K562 (cell line): ENCODE data around the gene LRRC25. TPM values are rescaled to one million over a fixed set of nuclear protein-coding genes. Genes with fewer than 3 reads are reported as not detected.

ENCODE experiments used
- ATF3 ChIP-seq, 2 experiments: fragments of 450-650 bp in 1 of 2; sonication (generic) in 1 of 2; formaldehyde crosslinking in 1 of 2; IDR thresholded peaks in 1 of 2; conservative IDR thresholded peaks in 1 of 2; 2 replicates each; pipeline versions ENCODE4 v1.6.1 to v1.8.1; 2016 to 2023; ENCODE audit warnings: mild to moderate bottlenecking in 2 of 2, moderate library complexity in 2 of 2, inconsistent platforms in 1 of 2, missing genetic modification reagents in 1 of 2
- CBFA2T2 ChIP-seq: fragments of 450-650 bp; conservative IDR thresholded peaks from 2 replicates; pipeline ENCODE4 v1.6.1; 2017; ENCODE audit warnings: mild to moderate bottlenecking
- CEBPZ ChIP-seq: fragments of 150-350 bp; IDR thresholded peaks from 2 replicates; pipeline ENCODE4 v1.6.1; 2014; ENCODE audit warnings: low read depth, mild to moderate bottlenecking, low read length, borderline replicate concordance
- ESRRA ChIP-seq: fragments of 450-650 bp; IDR thresholded peaks from 2 replicates; pipeline ENCODE4 v1.6.1; 2014; ENCODE audit warnings: low read depth, mild to moderate bottlenecking, moderate library complexity, borderline replicate concordance
- HDAC3 ChIP-seq: fragments of 450-650 bp; IDR thresholded peaks from 2 replicates; pipeline ENCODE4 v1.6.1; 2018; ENCODE audit warnings: borderline replicate concordance, mild to moderate bottlenecking, moderate library complexity; ENCODE audit not compliant: partially characterized antibody
- HES1 ChIP-seq: fragments of 450-650 bp; IDR thresholded peaks from 2 replicates; pipeline ENCODE4 v1.6.1; 2016; ENCODE audit warnings: low read depth, mild to moderate bottlenecking, moderate library complexity
- HOMEZ ChIP-seq: fragments of 250-450 bp; sonication (Bioruptor Pico); IDR thresholded peaks from 2 replicates; pipeline ENCODE4 v1.4.0; 2020; ENCODE audit warnings: mild to moderate bottlenecking, moderate library complexity
- KDM2B ChIP-seq: fragments of 250-450 bp; sonication (Bioruptor Pico); IDR thresholded peaks from 2 replicates; pipeline ENCODE4 v1.8.0; 2021; ENCODE audit warnings: mild to moderate bottlenecking, moderate library complexity
- NCOR1 ChIP-seq: fragments of 450-650 bp; IDR thresholded peaks from 2 replicates; pipeline ENCODE4 v1.6.1; 2016; ENCODE audit warnings: mild to moderate bottlenecking, moderate library complexity
- NFE2L1 ChIP-seq: fragments of 450-650 bp; IDR thresholded peaks from 2 replicates; pipeline ENCODE4 v1.6.1; 2016; ENCODE audit warnings: missing genetic modification characterization, low read depth, mild to moderate bottlenecking, missing compliant biosample characterization, moderate library complexity, borderline replicate concordance
- NFRKB ChIP-seq: fragments of 450-650 bp; IDR thresholded peaks from 2 replicates; pipeline ENCODE4 v1.6.1; 2016; ENCODE audit warnings: low read depth
- POLR2G ChIP-seq: fragments of 200-400 bp; formaldehyde crosslinking; IDR thresholded peaks from 2 replicates; pipeline ENCODE4 v1.6.1; 2017; ENCODE audit warnings: low read depth, mild to moderate bottlenecking, antibody characterized with exemption, low read length, moderate library complexity
- RAD21 ChIP-seq, 2 experiments: fragments of 250-450 bp in 1 of 2; fragments of 450-650 bp in 1 of 2; sonication (Bioruptor Pico) in 1 of 2; formaldehyde crosslinking in 1 of 2; IDR thresholded peaks in 1 of 2; conservative IDR thresholded peaks in 1 of 2; 2 replicates each; pipeline versions ENCODE4 v1.4.0 to v1.8.0; 2020 to 2022; ENCODE audit warnings: mild to moderate bottlenecking in 2 of 2, moderate library complexity in 1 of 2
- SMARCA4 ChIP-seq: fragments of 450-650 bp; IDR thresholded peaks from 2 replicates; pipeline ENCODE4 v1.6.1; 2016
- TAF1 ChIP-seq: IDR thresholded peaks from 2 replicates; pipeline ENCODE4 v1.6.1; 2011; ENCODE audit warnings: mild to moderate bottlenecking, low read length, moderate library complexity; ENCODE audit not compliant: insufficient read depth, control insufficient read depth, severe bottlenecking; ENCODE audit errors: extremely low read depth
- THAP7 ChIP-seq: fragments of 250-450 bp; sonication (Bioruptor Pico); IDR thresholded peaks from 2 replicates; pipeline ENCODE4 v1.5.0; 2021
- ZNF431 ChIP-seq: sonication (generic); formaldehyde crosslinking; IDR thresholded peaks from 2 replicates; pipeline ENCODE4 v1.8.0; 2022; ENCODE audit warnings: mild to moderate bottlenecking, missing genetic modification reagents
- polyA plus RNA-seq, 8 experiments: library from polyadenylated mRNA; depleted of rRNA in 4 of 8; stranded (reverse) in 5 of 8; unstranded in 3 of 8; fragments of >200 nt; fragmentation: Nextera tagmentation in 2 of 8; fragmentation: Illumina TruSeq in 1 of 8; extraction: Ambion mirVana in 2 of 8; extraction: Trizol in 1 of 8; gene quantifications; 2 replicates each; pipeline versions ENCODE4 v1.2.1 to v1.2.3, GENCODE V29; 2011 to 2014; ENCODE audit warnings: inconsistent platforms in 1 of 8, missing spikeins in 1 of 8
- total RNA-seq, 7 experiments: library from RNA; depleted of rRNA in 6 of 7; stranded (reverse); fragments of >200 nt in 6 of 7; fragmentation: Illumina TruSeq in 2 of 7; extraction: Trizol in 2 of 7; gene quantifications; 2 replicates each; pipeline versions ENCODE4 v1.2.1 to v1.2.3, GENCODE V29; 2011 to 2021; ENCODE audit warnings: low replicate concordance in 1 of 7

Gene LRRC25
- total and polyA plus RNA-seq, 9 of the 15 experiments (the other 6 are each of a cell fraction or from before 2014, with no cell fraction given), result 0.07 to 0.36 (median 0.10) TPM; not detected in 3

- TF ChIP-seq ZNF431 (CRISPR knock-in tag), result 0 out of 2 replicates have a peak, but pooled peaks have one; percentile 30
- 0 out of 4 replicates have a peak, but pooled peaks of 1 of the 2 experiments have one; percentile 10 for TF ChIP-seq RAD21 (CRISPR knock-in tag; conservative IDR thresholded peaks at IDR 0.05 in 1 of 2, IDR thresholded peaks at IDR 0.05 in 1 of 2)
- TF ChIP-seq CBFA2T2, result peak; percentile 29; the same call in 1 of the 2 replicates
- peak; percentile 48 for TF ChIP-seq NCOR1
- TF ChIP-seq HOMEZ, result no peak
- TF ChIP-seq KDM2B, result no peak
- TF ChIP-seq TAF1, result no peak
- TF ChIP-seq CEBPZ, result no peak
- TF ChIP-seq NFE2L1 (tag), result peak; percentile 53
- TF ChIP-seq POLR2G, result peak; percentile 38; the same call in 1 of the 2 replicates
- TF ChIP-seq ESRRA, result 0 out of 2 replicates have a peak, but pooled peaks have one; percentile 15
- peak; percentile 68 for TF ChIP-seq HDAC3
- TF ChIP-seq HES1, result 0 out of 2 replicates have a peak, but pooled peaks have one; percentile 47
- peak; percentile 86 for TF ChIP-seq ATF3 (IDR thresholded peaks at IDR 0.05)
- 0 out of 2 replicates have a peak, but pooled peaks have one; percentile 36 for TF ChIP-seq ATF3 (CRISPR knock-in tag; conservative IDR thresholded peaks at IDR 0.05)
- TF ChIP-seq SMARCA4, result peak; percentile 61
- 0 out of 2 replicates have a peak, but pooled peaks have one; percentile 34 for TF ChIP-seq NFRKB
- TF ChIP-seq THAP7 (CRISPR knock-in tag), result no peak
Measured at GRCh38 chr19:18379803-18380747, 17.3 kb downstream of the LRRC25 start (continued).
